UCSD-AML1 (cell line): ENCODE results near the gene TMEM17.

Experiments
- DNase-seq: peaks from one replicate; lab custom pipeline; 2025; ENCODE audit not compliant: unreplicated experiment; lab: John Stamatoyannopoulos, UW

TMEM17 gene

DNA sequence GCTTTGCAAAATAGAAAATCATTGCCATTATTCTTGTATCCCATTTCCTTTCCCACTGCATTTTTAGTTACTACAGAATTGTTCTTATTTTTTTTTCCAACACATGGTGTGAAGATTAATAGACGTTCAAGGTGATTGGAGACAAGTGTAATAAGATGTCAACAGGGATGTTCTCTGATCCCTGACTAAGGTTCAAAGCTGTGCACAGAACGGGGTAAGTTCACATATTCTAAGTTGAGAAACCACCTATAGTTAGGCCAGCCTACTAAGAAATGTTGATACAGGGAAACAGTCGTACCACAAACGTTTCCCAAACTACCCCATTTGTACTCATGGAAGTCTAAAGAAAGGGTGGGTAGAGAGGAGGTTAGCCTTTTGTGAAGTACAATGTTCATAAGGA, 6.4 kb upstream of the TMEM17 start:
- DNase-seq = no peak

DNA sequence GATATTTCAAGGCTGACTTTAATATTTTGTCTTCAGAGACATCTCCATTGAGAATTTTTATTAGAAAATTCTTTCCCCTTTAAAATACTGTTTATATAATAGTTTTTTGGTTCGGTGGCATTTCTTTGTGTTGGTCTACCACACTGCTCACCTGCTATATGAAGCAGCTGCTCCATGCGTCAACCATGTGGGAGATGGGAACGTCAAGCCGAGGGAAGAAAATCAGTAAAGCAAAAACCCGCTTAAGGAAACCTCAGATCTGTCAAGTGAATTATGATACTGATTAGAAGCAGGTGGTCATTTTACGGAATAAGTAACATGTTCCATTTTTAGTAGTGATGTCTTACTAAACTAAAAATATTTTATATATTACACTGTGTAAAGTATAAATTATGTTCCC, 5.6 kb upstream of the TMEM17 start:
- no peak for DNase-seq

DNA sequence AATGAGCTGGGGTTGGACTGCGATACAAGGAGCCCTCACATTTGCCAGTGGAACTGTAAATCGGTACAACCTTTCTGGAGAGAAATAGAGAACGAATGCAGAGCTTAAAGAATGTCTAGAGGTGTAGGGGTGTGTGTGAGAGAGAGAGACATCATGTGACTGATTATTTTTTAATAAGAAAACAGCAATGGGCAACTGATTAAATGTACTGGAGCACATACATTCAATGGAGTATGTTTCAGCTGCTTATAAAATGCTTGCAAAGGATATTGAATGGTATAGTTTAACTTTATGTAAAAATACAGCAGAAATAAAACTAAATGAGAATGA, 391 bp upstream of the TMEM17 start:
- DNase-seq = no peak

DNA sequence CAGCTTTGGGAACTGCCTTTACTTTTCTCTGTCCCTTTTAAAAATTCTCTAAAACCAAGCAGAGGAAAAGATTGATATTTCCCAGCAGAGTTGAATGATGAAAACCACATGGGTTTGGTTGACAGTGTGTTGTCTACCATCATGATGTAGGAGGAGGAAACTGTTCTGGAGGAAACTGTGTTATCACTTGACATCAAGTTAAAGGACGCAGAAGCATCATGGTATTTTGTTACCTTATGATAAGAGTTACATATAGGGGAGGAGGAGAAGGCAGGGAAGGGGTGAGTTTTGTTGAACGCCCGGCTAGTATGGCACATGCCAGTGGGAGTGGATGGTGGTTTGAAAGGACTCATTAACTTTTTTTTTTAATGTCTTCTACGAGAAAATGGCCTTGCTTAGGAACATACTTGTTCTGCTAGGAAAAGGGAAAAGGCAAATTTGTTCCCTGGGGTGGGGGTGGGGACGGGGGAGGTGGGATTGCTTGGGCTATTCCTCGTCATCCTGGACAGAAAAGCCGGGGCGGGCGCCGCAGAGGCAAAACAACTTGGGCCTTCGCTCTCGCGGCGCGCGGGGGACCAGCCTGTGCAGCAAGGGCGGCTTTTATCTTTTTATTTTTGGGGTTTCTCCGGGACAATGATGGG, 766 bp downstream of the TMEM17 start:
- DNase-seq = no peak

DNA sequence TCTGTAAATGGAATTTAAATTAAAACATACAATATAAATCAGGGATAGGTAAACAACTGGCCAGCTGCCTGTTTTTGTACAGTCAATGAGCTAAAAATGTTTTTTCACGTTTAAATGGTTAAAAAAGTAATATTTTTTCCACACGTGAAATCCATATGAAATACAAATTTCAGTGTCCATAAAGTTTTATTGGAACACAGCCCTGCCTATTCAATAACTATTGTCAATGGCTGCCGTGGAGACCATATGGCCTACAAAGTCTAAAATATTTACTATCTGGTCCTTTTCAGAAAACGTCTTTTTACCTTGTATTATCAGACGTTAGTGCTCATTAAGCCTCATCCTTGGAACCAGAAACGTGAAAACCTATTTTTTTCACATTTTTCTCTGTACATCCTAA, 1.3 kb downstream of the TMEM17 start:
- DNase-seq = no peak

DNA sequence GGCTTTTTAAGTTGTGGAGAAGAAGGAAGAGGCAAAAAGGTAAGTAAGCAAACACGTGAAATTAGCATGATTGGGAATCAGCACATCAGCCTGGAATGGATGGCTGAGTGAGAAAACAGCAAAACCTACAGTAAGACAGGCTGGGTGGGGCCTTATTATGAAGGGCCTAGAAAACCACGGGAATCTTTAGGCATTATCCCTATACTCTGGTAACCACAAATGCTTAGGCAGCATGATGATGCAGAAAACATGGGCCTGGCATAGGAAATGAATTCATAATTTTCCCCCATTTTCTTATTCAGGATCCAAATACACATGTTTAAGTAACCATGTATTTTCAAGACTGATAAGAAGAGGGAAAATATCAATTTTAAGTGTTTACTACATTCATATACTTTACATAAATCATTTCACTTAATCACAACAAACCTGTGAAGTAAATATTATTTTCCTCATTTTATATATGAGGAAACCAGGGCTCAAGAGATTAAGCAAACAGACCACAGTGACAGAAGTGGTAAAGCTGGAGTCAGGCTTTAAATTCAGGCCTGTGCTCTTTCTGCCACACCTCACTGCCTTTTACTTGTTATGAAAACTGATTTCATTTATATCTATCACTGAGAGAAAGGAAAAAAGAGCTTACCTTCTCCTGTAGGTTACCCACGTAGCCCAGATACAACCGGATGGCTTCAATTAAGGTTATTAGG, 4.0 kb downstream of the TMEM17 start:
- no peak for DNase-seq

DNA sequence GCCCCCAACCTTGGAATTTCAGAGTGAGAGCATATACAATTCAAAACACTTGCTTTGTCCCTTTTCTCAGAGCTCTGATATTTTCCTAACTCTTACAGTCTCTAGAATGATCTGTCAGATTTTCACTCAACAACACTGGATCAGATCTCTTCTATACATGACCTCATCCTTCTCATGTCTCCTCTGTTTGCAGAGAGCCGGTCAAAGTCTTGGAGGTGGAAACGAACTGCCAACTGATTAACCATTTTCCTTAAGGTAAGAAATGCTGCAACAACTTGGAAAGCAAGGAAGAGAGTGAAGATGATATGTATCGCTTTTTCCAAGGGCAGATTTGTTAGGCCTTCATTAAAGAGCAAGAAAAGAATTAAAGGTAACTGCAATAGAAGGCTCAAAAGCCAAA, 4.9 kb downstream of the TMEM17 start:
- no peak for DNase-seq

DNA sequence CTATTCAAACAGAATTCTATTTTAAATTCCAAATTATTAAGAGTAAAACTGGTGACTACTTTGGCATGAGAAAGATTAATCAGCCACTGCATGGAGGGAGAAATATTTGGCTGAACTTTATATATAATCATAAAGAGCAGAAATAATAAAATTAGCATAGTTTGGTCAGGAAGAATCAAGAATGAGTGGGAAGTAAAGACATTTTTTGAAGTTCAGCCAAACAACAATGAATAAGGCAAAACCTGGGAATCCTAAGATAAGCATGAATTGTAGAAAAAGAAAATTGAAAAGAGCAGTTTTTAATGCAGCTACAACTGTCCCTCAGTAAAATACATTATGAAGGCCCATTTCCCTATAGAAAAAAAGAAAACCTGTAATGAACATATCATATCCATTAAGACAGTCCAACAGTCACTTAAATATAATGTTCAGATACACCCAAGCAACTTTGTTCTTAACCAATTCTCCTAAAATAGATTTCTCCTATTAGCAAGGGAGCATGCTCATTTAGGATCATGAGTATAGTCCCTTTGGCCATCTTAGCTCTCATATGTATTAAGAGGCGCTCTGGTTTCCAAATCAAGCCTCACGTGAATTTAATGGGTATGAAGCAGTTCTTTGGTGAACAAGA, 6.5 kb downstream of the TMEM17 start:
- DNase-seq = no peak

DNA sequence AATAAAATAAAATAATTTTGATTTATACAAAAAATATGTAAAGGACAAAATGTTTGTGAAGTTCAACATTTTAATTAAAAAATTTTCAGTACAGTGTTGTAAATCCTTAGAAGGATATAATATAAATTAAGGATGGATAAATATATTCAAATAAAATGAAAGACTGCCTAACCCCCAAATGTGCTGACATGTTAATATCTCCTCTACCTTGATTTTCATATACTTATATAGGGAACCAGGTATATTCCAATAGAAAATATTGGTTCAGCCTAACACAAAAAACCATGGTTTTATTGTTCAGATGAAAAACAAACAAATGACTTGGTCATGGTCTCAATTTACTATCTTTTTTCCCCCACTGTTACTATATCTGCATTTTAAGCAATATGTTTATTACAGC, 7.3 kb downstream of the TMEM17 start:
- DNase-seq = no peak

DNA sequence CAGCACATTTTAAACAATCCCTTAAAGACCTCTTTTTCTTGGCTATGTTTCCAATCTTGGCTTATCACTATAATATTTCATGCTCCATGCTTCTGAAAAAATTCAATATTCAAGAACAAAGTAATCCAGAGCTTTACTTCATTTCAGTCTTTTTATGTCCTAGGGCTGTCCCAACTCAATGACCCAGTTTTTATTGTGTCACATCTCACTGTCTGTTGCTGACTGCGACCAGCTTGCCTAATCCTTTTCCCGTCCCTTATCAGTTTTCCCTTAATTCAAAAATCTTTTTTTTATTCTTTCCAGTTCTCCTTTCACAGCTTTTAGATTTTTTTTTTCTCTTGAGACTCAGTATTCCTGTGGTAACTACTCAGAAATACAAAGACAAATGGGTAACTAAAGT, 10.2 kb downstream of the TMEM17 start:
- no peak for DNase-seq

DNA sequence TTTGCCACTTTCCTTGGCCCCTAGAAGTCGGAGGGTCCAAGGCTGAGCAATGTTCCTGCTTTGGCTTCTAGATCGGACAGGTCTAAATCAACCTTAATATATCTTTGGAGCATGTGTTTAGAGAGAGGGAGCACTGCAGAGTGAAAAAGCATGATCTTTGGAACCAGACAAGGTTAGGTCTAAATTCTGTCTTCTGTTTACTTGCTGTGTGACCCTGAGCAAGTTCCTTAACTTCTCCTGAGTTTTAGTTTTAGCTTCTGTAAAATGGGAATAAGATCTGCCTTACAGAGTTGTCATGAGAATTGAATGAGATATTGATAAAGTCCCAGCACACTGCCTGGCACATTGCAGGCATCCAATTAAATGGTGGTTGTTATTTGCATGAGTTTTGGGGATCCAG, 13.9 kb downstream of the TMEM17 start:
- no peak for DNase-seq

DNA sequence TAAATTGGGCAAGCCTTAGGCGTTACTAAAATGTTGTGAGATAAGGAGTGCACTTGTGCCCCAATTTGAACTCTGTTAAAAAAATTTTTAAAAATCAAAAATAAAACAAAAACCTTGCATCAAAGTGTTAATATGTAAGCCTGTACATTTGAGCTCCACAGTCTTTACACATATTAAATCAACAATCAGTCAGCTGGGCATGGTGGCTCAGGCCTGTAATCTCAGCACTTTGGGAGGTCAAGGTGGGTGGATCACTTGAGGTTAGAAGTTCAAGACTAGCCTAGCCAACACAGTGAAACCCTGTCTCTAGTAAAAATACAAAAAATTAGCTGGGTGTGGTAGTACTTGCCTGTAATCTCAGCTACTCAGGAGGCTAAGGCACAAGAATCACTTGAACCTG, 16.3 kb downstream of the TMEM17 start:
- DNase-seq = no peak

DNA sequence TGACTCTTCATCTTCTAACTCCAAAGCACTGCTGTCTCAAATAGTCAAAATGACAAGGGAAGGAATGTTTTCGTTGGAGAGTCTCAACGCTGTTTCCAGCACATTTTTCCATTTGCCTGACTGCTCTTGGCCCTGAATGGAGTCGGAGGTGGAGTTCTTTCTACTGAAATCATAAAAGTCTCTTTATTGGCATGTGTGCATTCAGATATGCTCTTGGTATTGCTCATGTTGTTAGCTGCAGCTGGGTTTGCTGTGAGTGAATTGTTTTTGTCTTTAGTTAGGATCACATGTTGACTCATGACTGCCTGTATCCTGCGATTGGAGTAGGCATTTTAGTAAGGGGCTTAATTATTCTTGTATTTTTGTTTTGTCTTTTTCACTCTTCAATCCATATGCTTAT, 16.8 kb downstream of the TMEM17 start:
- no peak for DNase-seq

DNA sequence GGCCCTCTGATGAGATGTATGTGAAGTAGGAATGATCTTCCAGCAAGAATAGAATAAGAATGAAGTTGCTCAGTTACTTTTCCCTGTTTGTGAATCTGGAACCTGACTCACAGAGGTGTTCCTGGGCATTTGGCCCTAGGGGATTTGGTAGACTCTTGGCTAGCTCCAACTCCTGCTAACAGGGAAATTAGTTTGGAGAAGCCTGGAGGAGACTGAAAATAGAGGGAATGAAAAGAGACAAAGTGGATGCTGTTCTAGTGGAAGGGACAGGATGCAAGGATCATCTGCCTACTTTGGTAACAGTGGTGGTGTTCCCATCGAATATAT, 19.6 kb downstream of the TMEM17 start:
- DNase-seq = no peak

DNA sequence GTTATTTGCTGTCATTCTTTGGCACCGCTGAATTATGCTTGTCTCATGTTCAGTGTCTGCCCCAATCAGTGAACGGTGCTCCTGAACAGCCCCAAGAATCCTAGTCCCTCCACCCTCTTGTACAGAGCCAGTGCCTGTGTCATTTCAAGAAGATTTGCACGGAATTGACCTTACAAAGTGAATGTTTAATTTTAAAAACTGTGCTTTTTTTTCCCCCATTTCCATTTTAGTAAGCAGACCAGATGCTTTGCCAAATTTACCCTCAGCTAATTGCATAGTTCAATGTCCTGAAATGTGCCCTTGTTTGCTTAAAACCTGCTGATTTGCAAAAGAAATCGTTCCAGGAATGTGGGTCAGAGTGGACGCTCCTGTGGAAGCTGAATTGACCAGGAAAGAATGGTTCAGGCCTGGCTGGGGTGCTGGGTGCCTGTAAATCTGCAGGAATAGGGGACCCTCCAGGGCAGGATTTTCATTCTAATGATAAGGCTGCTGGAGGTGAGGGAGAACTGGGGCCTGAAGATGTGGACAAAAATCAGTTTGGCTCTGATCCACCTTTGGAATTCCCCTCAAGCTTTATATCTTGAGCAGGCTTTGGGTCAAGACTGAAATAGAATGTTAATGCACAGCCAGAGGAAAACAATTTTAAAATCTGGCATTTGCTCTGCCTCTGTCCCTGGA, 20.1 kb downstream of the TMEM17 start:
- no peak for DNase-seq

DNA sequence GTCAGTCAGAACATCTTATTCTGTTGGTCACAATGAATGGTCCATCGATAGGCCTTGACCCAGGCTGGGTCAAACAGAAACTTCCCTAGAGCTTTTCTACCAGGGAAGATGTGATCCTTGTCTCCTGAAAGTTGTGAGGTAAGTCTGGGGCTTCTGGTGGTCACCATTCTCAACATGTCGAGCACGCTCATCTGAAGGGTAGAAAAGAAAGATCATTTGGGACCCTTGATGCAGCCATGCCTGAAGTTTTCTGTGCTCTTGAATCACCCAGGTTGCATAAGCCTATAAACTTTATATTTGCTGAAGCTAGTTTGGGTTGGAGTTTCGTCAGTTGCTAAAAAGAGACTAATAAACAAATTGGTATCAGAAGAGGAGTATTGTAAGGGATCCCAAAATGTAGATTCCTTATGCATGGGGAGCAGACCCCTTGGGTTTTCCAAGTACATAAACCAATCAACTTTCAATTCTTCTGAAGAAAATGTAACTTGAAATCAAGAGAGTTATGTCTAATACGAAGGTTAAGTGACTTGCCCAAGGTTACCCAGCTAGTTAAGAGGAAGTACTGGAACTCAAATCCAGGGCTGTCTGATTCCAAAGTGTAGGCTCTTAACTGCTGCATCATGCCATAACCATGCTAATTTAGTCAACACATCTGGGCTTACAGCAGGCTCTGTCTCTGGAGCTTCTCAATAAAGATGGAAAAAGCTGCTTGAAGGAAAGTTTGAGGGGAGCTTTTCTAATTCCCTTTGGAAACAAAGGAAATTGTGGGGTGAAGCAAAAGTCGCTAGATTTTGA, 23.2 kb downstream of the TMEM17 start:
- DNase-seq = no peak

DNA sequence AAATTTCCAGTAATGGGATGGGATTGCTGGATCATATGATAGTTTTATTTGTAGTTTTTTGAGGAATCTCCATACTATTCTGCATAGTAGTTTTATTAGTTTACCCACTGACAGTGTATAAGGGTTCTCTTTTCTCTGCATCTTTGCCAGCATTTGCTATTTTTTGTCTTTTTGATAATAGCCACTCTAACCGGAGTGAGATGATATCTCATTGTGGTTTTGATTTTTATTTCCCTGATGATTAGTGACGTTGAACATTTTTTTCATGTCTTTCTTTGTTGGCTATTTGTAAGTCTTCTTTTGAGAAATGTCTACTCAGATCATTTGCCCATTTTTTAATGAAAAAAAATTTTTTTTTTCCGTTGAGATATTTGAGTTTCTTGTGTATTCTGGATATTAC, 26.1 kb downstream of the TMEM17 start:
- DNase-seq = no peak

DNA sequence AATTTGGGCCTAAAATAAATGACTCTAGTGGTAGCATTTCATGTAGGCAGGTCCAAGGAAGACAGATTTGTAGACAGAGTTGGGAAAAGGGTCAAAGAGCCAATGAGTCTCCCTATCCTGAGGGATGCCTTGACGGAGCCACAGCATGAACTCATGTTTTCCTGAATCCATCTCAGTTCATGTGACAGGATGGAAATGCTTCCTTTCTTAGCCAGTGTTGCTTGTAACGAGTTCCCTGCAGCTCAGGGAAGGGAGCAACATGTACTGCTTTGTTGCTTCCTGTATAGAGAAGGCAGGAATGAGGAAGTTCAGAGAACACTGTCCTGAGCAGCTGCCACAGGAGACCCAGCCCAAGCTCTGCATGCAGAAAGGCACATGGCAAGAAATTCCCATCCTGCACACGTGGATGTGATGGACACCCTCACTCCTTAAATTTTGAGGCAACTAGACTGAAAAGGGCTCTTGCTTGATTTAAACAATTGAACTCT, 27.9 kb downstream of the TMEM17 start:
- peak; percentile 51 for DNase-seq

DNA sequence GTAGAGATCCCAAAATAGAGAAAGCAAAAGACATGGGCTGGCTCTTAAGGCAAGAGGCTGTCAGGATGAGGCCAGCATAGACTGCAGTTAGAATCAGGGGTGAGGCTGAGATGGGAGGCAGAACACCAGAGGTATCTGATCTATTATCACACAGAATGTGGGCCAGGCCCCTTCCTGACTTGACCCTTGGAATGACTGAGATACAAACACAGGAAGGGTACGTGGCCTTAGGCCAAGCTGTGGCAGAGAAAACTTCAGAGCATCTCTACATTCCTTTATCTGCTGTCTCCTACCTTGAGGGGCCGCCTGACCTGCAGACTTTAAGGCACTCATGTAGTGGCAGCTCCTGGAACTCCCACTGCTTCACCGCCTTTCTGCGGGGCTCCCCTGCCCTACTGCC, 28.4 kb downstream of the TMEM17 start:
- DNase-seq = no peak

DNA sequence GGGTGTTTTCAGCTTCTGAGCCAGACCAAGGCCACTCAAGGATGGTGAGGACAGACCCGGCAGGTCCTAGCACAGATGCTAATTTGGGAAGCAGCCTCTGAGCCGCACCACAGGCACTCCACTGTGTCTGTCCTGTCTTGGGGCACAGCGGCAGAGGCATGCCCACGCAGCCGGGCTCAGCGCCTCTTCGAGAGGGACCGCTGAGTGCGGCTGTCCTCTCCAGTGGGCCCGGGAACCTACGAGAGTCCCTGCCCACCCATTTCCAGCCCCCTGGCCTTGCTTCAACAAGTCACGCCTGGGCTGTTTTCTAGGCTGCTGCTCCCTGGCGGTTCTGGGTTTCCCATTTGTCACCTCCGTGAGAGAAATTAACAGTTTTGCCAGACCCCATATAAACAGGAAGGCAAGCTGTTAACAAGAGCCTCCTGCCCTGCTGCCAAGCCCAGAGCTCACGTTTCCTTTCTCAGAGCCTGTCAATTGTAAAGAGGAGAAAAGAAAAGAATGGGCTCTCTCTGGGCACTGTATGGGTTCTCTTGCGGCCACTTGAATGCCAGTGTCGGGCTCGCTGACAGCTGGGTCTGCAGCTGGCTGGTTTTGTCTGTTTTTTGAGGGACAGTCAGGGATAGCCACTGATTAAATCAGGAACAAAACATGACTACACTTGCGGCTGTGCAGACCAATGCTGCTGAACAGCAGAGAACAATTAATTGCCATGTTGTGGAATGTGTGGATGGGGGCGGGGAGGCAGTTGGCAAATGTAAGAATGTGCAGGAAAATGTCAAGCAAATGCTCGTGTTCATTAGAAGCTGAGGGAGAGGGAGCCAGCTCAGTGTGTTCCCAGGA, 30.6 kb downstream of the TMEM17 start:
- peak; percentile 48 for DNase-seq

DNA sequence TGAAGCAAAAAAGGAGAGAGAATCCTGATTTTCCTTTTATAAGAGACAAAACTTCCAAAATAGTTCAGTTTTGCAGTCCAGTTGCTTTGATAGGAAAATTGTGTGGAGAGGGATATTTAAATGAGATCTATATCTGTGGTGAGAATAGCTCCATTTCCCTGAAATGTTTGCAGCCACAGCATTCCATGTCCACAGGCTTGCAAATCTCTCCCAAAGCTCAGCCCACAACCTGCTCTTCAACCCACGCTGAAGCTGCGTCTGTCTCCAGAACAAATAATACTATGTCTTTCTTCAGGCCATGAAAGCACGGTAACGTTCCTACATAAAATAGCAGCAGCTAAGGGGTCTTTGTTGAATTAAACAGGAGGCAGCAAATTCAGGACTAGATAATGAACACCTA, 31.8 kb downstream of the TMEM17 start:
- DNase-seq = no peak
